Measurements from ENCODE around the gene KCNK1.

DNA sequence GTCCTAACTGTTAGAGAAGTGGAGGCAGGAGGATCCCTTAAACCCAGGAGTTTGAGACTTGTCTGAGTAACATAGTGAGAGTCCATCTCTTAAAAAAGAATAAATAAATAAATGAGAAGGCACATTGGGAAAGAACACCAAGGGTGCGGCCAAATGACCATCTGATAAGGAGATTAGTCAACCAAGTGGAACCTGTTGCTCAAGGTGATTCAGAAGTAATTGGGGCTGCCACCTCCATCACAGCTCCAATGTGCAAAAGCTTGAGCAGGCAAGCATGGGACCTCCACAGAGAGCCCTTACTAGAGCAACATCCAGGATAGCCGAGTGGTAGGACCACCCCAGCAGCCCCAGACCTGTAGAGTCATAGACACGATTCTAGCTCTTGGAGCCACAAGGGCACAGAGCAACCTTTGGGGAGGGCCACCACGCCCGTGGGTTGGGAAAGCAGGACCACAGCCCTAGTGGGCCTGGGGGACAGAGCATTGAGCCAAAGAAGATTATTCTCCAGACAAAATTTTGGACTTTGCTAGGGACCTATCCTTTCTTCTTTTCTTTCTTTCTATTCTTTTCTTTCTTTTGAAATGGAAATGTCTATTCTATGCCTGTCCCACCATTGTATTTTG lies 40.9 kb downstream of the KCNK1 start:
- no peak for TF ChIP-seq EZH2phosphoT487 (IDR thresholded peaks at IDR 0.05; ENCODE audit: low read length)
- TF ChIP-seq, protein P1, sequence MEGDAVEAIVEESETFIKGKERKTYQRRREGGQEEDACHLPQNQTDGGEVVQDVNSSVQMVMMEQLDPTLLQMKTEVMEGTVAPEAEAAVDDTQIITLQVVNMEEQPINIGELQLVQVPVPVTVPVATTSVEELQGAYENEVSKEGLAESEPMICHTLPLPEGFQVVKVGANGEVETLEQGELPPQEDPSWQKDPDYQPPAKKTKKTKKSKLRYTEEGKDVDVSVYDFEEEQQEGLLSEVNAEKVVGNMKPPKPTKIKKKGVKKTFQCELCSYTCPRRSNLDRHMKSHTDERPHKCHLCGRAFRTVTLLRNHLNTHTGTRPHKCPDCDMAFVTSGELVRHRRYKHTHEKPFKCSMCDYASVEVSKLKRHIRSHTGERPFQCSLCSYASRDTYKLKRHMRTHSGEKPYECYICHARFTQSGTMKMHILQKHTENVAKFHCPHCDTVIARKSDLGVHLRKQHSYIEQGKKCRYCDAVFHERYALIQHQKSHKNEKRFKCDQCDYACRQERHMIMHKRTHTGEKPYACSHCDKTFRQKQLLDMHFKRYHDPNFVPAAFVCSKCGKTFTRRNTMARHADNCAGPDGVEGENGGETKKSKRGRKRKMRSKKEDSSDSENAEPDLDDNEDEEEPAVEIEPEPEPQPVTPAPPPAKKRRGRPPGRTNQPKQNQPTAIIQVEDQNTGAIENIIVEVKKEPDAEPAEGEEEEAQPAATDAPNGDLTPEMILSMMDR (IDR thresholded peaks at IDR 0.05; ENCODE audit: low read length) = no peak

All from MM.1S (cell line).